GM19023 (cell line): ENCODE measurements around the gene GABRG2.

ENCODE experiments used
- ATAC-seq: cut with Tn5 transposase; IDR thresholded peaks from one replicate; pipeline ENCODE4 v1.9.1; 2021; ENCODE audit warnings: mild to moderate bottlenecking, moderate library complexity; ENCODE audit not compliant: unreplicated experiment

Gene GABRG2

GRCh38 chr5:162189719-162190118 lies 122.1 kb downstream of the GABRG2 start:
- ATAC-seq, result no peak

GRCh38 chr5:162193012-162193411 lies 125.4 kb downstream of the GABRG2 start:
- no peak for ATAC-seq

- no peak for ATAC-seq
Observed at GRCh38 chr5:162196351-162196750, 128.8 kb downstream of the GABRG2 start.

GRCh38 chr5:162202285-162202880 lies 134.8 kb downstream of the GABRG2 start:
- ATAC-seq, result no peak
